Right lobe of liver (tissue), 6 donors: ENCODE results near the gene C17orf75. TPM values are rescaled to one million over a fixed set of nuclear protein-coding genes. Genes with fewer than 3 reads are reported as not detected.
"Not testable (repeated sequence)": the region's sequence is repeated elsewhere in the genome, so short reads cannot be mapped to it uniquely, and the experiment has no call there.

Source experiments
- ATAC-seq, 4 donors: fragments of 200-7000 bp; cut with Tn5 transposase; one replicate each; pipeline ENCODE4 v1.9.1; 2020; ENCODE audit warnings: mild to moderate bottlenecking in 4 of 4, moderate library complexity in 4 of 4
- DNase-seq, 3 donors: peaks; one replicate each; pipeline ENCODE4 v3.0.0-alpha.2; 2020
- H3K27ac ChIP-seq, 3 donors: fragments of 200-600 bp; one replicate each; pipeline ENCODE4 v1.8.0; 2022
- H3K27me3 ChIP-seq, 2 donors: fragments of 200-600 bp; one replicate each; pipeline ENCODE4 v1.8.0; 2022
- H3K36me3 ChIP-seq, 4 donors: fragments of 200-600 bp; sonication (generic) in 1 of 4; one replicate each; pipeline versions ENCODE4 v1.5.1 to v1.8.0; 2017 to 2022; ENCODE audit warnings: control low read depth in 1 of 4
- H3K4me1 ChIP-seq, 4 donors: fragments of 200-600 bp; sonication (generic) in 1 of 4; one replicate each; pipeline versions ENCODE4 v1.5.1 to v1.8.0; 2017 to 2022; ENCODE audit warnings: control low read depth in 1 of 4
- H3K4me3 ChIP-seq, 3 donors: fragments of 200-600 bp; one replicate each; pipeline ENCODE4 v1.8.0; 2022
- H3K9me3 ChIP-seq, 4 donors: fragments of 200-600 bp; sonication (generic) in 1 of 4; one replicate each; pipeline versions ENCODE4 v1.5.1 to v1.8.0; 2017 to 2022; ENCODE audit warnings: control low read depth in 1 of 4
- CTCF ChIP-seq, 4 donors: fragments of 200-600 bp in 3 of 4; fragments of 450-650 bp in 1 of 4; IDR thresholded peaks; one replicate each; pipeline versions ENCODE4 v1.5.1 to v1.8.0; 2016 to 2022; ENCODE audit warnings: antibody characterized with exemption in 4 of 4, mild to moderate bottlenecking in 2 of 4
- POLR2A ChIP-seq: fragments of 450-650 bp; IDR thresholded peaks from one replicate; pipeline ENCODE4 v1.6.1; 2017; ENCODE audit warnings: antibody characterized with exemption, mild to moderate bottlenecking
- WGBS: methylation state at CpG from one replicate; pipeline ENCODE4 v1.1.6; 2018; ENCODE audit warnings: low coverage, low lambda C conversion rate; ENCODE audit not compliant: insufficient coverage; ENCODE audit errors: missing lambda C conversion rate; 5-methylcytosine and 5-hydroxymethylcytosine counted together
- intact Hi-C, 2 donors: fragments of 100-400 bp; cut with DNase I; formaldehyde crosslinking; loops; one replicate each; pipeline versions ENCODE4 v1.11.2 to v1.14.1; 2022
- total RNA-seq, 6 experiments: library from RNA; depleted of rRNA in 2 of 6; stranded (reverse); fragments of >200 nt in 2 of 6; fragmentation: NEBNext Ultra II Directional in 3 of 6; extraction: Animal tissue kit (Norgen Biotek cat#: 25700) in 3 of 6; gene quantifications; one replicate each; pipeline versions ENCODE4 v1.1.0 to v1.2.4, GENCODE V29; 2016 to 2023
- donor health status: DM: no; HTN: yes; CAD: no.
- donor health status: DM: no; HTN: no; CAD: no.
- donor health status: DM: no; HTN: no; CAD: no.
- donor health status: DM: no; HTN: yes; CAD: no.
- donor health status: DM: no; HTN: yes; CAD: no.

C17orf75 gene
- total RNA-seq, 6 experiments from 2014 or later = 7.1 to 8.9 (median 7.3) TPM

DNA sequence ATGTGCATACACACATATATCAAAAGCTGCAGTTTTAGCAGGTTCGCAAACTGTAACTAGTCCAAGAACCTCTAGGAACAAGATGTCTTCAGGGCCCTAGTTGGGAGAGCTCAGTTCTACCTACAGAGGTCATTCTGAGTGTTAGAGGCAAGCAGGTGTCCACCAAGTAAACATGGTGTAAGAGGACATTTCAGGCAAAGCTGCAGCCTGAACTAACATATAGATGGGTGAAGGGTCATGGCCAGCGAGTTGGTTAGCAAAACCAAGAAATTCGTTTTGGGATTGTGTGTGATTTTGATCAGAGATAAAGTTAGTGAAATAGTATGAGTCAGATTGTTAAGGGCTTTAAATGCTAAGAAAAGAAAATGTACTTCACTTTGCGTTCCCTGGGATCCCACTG, 24.6 kb downstream of the C17orf75 start:
- H3K27ac ChIP-seq = no peak overlapping the region
- ATAC-seq (no peak), DNase-seq (no peak)
- H3K27me3 ChIP-seq = no peaks in the 10 kb centered on the region
- intact Hi-C loops = no loop called here
- H3K4me3 ChIP-seq = no peak overlapping the region
- H3K4me1 ChIP-seq = no peaks in the 10 kb centered on the region
- 81% methylated on average over 4 of the region's 4 CpGs for WGBS
- no peak for TF ChIP-seq POLR2A
- TF ChIP-seq CTCF (IDR thresholded peaks at IDR 0.05) = no peak
- H3K36me3 ChIP-seq = no peaks in the 10 kb centered on the region
- H3K9me3 ChIP-seq = no peaks in the 10 kb centered on the region

GRCh38 chr17:32316653-32317052, 25.3 kb downstream of the C17orf75 start:
- H3K27me3 ChIP-seq, H3K9me3 ChIP-seq, intact Hi-C loops, H3K27ac ChIP-seq, H3K4me3 ChIP-seq, H3K36me3 ChIP-seq, H3K4me1 ChIP-seq, ATAC-seq: not testable (repeated sequence)
- WGBS = 92% methylated on average over 5 of the region's 5 CpGs
- peak in 1 of 3 donors; percentile 19 for DNase-seq

DNA sequence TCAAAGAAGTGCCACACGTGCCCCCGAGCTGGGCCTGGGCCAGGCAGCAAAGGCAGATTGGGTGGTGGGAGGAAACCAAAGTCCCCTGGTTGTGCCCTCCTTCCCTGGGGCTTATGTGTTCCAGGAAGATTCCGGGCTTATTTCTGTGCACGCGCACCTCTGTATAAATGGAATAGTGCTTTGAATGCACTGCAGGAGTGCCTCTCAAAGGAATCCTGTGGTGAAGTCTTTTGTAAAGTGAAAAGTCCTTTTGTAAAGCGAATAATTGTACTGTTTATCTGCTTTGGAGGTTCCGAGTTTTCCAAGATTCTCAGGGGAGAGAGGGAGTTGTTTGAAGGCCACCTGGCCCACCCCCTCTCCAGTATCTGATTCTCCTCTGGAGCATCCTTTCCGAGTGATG, 26.8 kb downstream of the C17orf75 start:
- intact Hi-C loops = no loop called here
- Histone ChIP-seq H3K4me1 (no peaks in the 10 kb centered on the region), H3K9me3 (no peaks in the 10 kb centered on the region), H3K4me3 (no peak overlapping the region), H3K27me3 (no peaks in the 10 kb centered on the region), H3K36me3 (no peaks in the 10 kb centered on the region), H3K27ac (no peak overlapping the region)
- ATAC-seq (no peak), DNase-seq (peak in 1 of 3 donors; percentile 18)
- TF ChIP-seq CTCF (IDR thresholded peaks at IDR 0.05) (no peak), POLR2A (no peak)
- WGBS = 41% methylated on average over 5 of the region's 8 CpGs

- Histone ChIP-seq H3K4me3 (no peak overlapping the region), H3K9me3 (no peaks in the 10 kb centered on the region), H3K27me3 (no peaks in the 10 kb centered on the region), H3K36me3 (no peaks in the 10 kb centered on the region), H3K27ac (no peak overlapping the region), H3K4me1 (no peaks in the 10 kb centered on the region)
- no peak for DNase-seq
- 46% methylated on average over 2 of the region's 9 CpGs for WGBS
- no peak for ATAC-seq
- intact Hi-C loops = no loop called here
- no peak for TF ChIP-seq CTCF (IDR thresholded peaks at IDR 0.05)
These were observed 27.3 kb downstream of the C17orf75 start for GRCh38 chr17:32314636-32315035.

DNA sequence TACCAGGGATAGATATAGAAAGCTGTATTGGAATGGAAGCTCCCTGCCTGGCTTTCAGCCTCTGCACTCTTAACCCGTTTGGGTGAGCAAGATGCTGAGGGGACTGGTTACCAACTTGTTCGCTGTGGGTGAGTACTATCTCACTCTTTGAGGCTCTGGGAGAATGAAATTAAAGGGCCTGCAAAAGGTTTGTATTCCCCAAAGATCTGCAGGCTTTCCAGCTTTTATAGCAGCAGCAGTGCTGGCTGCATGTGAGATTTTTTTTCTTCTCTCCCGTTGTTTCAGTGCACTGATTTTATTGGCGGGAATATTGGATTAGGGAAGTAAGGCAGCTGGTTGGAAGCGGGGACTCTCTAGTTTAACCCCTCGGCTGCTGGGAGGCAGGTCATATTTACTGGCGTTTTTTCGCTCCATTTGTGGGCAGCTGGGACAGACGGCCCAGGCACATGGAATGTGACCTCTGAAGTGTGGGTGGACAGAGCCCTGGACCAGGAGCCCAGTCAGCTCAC, 30.9 kb downstream of the C17orf75 start:
- Histone ChIP-seq H3K4me3 (no peak overlapping the region), H3K27me3 (no peaks in the 10 kb centered on the region), H3K27ac (no peak overlapping the region), H3K9me3 (no peaks in the 10 kb centered on the region), H3K36me3 (no peaks in the 10 kb centered on the region), H3K4me1 (no peaks in the 10 kb centered on the region)
- TF ChIP-seq CTCF (IDR thresholded peaks at IDR 0.05) (no peak), POLR2A (no peak)
- intact Hi-C loops = no loop called here
- ATAC-seq = no peak
- no peak for DNase-seq
- 11% methylated on average over 4 of the region's 9 CpGs for WGBS
